Stimulated activated CD8-positive, alpha-beta memory T cell treated with anti-CD3 and anti-CD28 coated beads, Interleukin-7, amount 100 ng/mL, for 4 hours (primary cell): ENCODE data around the gene PTGES.
"Not testable (repeated sequence)": the region's sequence is repeated elsewhere in the genome, so short reads cannot be mapped to it uniquely, and the experiment has no call there.

Experiments
- DNase-seq, 2 donors: peaks; one replicate each; pipeline ENCODE4 v3.0.0-alpha.2; 2020; ENCODE audit warnings: low read depth in 2 of 2

Gene PTGES

GRCh38 chr9:129770741-129771140 lies 17.9 kb upstream of the PTGES start:
- DNase-seq, result no peak

DNA sequence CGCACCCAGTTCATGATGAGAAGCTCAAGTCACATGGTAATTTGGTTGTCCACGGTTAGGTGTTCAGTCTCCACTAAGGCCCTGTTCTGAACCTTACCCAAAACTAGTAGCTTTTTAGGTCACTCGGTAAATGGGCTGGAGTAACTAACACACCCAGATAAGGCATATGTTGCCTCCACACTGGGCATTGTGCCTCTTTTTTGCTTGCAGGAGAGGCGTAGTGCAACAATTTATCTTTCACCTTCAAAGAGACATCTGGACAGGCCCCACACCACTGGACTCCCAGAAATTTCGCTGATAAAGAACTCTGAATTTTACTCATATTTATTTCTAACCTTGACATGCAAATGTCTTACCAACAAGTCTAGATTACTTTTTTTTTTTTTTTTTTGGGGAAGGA lies 16.8 kb upstream of the PTGES start:
- DNase-seq, result no peak

DNA sequence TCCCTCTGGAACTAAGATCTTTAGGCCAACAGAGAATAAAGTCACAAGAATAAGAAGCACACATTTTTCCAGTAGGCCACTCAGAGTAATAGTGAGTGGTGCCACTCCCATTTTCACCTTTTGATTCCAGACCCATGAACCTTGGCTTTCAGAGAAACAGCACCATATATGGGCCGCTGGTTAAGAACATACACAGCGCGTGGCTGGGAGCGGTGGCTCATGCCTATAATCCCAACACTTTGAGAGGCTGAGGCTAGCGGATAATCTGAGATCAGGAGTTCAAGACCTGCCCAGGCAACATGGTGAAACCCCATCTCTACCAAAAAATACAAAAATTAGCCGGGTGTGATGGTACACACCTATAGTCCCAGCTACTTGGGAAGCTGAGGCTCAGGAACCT lies 15.6 kb upstream of the PTGES start:
- no peak for DNase-seq

DNA sequence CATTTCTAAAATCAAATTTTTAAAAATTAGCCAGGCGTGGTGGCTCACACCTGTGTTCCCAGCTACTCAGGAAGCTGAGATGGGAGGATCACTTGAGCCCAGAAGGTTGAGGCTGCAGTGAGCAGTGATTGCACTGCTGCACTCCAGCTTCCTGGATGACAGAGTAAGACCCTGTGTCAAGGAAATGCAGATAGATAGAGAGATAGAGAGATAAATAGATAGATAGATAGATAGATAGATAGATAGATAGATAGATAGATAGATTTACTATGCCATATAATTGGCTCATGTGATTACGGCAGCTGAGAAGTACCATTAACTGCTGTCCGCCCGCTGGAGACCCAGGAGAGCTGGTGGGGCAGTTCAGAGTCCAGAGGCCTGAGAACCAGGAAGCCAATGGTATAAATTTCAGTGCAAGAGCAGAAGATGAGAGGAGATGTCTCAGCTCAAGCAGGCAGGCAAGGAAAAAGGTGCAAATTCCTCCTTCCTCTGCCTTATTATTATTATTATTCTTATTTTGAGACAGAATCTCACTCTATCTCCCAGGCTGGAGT lies 13.0 kb upstream of the PTGES start:
- no peak for DNase-seq

DNA sequence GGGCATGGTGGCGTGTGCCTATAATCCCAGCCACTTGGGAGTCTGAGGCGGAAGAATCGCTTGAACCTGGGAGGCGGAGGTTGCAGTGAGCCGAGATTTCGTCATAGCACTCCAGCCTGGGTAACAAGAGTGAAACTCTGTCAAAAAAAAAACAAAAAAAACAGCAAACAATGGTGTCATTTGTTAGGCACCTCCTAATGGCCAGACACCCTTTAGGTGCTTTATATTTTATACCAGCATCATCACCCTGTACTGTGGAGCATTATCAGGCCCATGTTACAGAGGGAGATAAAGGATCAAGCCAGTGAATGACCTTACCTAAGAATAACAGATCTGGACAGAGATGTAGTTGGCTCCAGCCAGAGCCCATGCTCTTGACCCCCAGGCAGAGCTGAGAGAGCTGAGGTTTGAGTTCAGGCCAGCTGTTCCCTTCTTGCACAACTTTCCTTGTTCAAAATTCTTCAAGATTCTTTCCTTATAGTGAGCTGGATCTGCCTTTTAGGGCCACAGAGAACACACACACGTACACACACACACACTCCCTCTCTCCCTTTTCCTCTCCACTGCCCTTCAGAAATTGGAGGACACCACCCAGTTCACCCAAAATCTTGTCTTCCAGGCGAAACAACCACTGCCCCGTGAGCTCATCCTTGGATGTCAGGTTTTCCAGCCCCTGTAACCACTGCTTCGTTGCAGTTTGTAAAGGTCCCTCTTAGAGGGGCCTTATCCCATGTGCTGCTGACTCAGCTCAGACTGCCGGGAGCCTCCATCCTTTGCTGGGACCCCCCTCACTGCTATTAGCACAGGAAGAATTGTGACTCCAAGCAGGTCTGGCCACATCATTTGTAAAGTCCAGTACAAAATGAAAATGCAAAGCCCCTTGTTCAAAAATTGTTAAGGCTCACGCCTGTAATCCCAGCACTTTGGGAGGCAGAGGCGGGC lies 10.4 kb upstream of the PTGES start:
- no peak for DNase-seq

DNA sequence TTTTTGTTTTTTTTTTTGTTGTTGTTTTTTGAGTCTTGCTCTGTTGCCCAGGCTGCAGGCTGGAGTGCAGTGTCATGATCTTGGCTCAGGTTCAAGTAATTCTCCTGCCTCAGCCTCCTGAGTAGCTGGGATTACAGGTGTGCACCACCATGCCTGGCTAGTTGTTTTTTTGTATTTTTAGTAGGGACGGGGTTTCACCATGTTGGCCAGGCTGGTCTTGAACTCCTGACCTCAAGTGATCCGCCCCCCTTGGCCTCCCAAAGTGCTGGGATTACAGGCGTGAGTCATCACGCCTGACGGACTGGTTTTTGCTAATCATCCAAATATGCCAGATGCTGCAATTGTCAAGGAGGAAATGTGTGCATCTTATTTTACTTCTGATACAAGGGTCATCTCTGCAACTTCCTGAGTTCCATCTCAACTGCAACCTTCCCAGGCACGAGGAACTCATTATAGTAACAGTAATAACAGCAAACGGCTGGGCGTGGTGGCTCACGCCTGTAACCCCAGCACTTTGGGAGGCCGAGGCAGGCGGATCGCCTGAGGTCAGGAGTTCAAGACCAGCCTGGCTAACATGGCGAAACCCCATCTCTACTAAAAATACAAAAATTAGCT lies 9.6 kb upstream of the PTGES start:
- DNase-seq, result not testable (repeated sequence)

DNA sequence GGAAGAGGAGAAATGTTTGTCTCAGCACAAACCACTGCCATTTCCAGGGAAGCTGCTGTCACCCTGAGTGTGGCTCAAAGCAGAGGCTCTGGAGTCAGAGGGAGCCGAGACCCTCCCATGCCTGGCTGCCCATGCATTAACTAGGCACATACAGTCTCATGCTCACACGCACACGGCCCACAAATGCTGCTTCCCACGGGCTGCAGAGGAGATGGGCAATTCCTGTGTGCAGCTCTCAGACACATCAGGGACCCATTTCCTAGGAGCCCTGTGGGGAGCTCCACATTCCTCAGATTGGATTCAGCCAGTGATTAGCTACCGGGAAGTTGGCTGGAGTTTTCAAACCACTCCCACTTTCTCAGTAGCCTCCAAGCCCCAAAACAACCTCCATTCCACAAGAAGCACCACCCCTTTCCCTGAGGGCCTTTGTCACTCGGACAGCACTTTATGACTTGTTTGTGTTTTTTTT lies 9.1 kb upstream of the PTGES start:
- DNase-seq, result no peak

DNA sequence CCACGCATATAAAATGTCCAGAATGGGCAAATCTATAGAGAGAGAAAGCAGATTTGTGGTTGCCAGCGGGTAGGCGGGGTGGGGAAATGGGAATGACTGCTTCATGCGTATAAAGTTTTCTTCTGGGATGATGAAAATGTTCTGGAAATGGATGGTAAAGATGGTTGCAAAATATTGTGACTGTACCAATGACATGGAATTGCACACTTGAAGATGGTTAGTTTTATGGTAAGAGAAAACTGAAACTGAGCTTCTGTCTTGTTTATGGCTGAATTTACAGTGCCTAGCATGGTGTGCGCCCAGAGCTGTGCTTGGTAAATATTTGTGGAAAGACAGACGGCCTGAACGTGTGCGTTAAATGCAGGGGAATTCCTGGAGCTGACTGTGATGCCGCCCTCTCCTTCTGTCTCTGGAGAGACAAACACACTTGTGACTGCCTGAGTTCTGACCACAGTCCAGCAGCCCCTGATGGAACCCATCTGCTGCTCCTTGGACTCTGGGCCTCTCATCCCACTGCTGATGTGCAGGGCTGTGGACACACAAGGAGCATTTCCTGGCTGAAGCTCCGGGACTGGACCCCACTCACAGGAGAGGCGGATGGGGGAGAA lies 8.6 kb upstream of the PTGES start:
- no peak for DNase-seq

GRCh38 chr9:129760784-129761183 lies 7.9 kb upstream of the PTGES start:
- not testable (repeated sequence) for DNase-seq

GRCh38 chr9:129759804-129760502 lies 7.1 kb upstream of the PTGES start:
- no peak for DNase-seq

- no peak for DNase-seq
These were observed 6.5 kb upstream of the PTGES start for GRCh38 chr9:129759319-129759718.

DNA sequence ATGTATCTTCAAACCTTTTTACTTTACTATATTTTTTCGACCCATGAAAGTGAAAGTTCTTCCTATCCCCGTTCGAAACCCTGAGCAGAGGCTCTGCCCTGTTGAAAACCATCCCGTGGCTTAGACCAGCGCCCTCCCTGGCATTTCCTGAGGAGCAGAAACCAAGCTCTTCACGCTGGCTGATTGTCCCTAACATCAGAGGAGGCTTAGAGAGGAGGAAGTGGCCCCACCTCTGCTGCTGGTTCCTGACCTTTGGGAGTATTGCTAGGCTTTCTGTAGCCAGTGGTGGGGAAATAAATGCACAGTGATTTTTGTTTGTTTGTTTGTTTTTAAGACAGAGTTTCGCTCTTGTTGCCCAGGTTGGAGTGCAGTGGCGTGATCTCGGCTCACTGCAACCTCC lies 4.2 kb upstream of the PTGES start:
- DNase-seq, result no peak

- no peak for DNase-seq
These were observed 3.3 kb upstream of the PTGES start for GRCh38 chr9:129756191-129756590.

- DNase-seq, result no peak
These were observed 2.3 kb upstream of the PTGES start for GRCh38 chr9:129755151-129755550.

- no peak for DNase-seq
These were observed 721 bp downstream of the PTGES start for GRCh38 chr9:129751841-129752801.

DNA sequence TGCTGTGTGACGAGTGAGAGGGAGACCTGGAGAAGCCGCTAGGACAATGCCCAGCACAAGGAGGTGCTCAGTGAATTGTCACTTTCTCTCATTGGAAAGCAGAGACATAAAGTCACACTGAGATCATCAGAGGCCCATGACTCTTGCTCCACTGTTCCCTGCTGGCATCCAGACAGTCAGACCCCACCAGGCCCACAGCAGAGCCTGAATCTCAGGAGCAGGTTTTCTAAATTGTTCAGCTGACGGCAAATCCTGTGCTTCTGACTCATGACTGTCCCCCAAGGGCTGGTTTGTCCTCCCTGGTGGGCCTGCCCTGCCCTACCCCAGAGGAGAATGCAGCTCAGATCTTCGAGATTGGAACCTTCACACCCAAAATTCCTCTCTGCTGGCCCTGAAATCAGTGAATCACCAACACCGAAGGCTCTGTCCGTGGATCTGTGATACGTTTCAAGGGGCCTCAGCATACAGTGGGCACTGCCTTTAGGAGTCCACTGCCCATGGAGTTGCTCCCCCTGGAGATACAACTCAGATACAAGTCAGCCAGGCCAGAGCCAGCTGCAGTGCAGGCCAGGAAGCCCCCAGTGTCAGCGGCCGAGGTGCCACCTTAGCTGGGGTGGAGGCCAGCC lies 2.7 kb downstream of the PTGES start:
- no peak for DNase-seq

DNA sequence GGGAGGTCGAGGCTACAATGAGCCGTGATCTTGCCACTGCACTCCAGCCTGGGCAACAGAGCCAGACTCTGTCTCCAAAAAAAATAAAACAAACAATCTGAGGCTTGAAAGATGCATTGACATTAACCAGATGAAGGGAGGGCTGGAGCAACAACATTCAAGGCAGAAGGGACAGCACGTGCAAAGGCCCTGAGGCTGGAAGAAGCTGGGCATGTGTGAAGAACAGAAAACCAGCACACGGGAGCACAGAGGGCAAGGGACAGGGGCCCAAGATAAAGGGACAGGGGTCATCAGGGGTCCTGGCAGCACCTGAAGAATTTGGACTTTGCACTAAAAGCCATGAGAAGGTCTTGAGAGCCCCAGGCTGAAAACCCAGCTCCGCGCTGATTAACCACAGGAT lies 3.3 kb downstream of the PTGES start:
- no peak for DNase-seq

DNA sequence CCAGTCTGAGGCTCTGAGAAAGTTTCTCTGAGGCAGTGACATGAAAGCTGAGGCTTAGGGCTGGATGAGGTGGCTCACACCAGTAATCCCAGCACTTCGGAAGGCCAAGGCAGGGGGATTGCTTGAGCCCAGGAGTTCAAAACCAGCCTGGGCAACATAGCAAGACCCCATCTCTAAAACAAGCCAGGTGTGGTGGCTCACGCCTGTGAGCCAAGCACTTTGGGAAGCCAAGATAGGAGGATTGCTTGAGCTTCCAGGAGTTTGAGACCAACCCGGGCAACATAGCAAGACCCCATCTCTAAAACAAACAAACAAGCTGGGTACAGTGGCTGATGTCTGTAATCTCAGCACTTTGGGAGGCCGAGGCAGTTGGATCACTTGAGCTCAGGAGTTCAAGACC lies 3.8 kb downstream of the PTGES start:
- DNase-seq, result not testable (repeated sequence)

- DNase-seq, result no peak
These were observed 4.6 kb downstream of the PTGES start for GRCh38 chr9:129748249-129748648.

DNA sequence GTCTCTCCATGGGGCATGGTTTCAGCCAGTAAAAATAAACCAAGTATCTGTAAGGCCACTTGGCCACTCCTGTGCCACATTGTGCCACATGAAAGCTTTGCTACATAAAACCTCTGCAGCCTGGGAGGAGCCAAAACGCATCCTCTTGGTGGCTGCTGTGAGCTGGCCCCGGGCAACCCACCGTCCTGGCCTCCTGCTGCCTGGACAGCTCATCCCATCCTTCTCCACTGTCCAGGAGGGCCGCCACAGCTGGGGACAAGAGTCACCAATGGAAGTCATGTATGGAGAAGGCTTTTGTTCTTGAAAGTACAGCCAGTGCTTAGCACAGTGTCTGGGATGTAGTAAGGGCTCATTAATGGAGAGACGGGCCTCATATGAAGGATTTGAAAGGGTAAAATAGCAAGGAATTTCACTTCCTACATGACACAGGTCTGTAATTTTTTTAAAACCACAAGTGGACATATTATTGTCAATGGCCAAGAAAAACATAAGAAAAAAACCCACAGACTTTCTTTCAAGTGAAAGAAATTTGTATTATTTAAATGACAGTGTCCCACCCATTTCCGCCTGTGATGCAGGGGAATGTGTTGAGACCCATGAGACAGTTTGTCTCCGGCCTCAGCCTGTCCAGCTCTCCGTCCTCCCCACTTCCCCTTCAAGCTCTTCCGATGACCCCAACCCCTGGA lies 6.6 kb downstream of the PTGES start:
- no peak for DNase-seq
